Loucy (cell line): Measurements from ENCODE around the gene HBB.

Experiments
- CTCF ChIP-seq: fragments of 200-600 bp; sonication (generic); conservative IDR thresholded peaks from 2 replicates; pipeline ENCODE4 v1.5.1; 2014; ENCODE audit warnings: mild to moderate bottlenecking, antibody characterized with exemption, low read length
- EZH2phosphoT487 ChIP-seq: fragments of 200-600 bp; IDR thresholded peaks from 2 replicates; pipeline ENCODE4 v1.6.1; 2018; ENCODE audit warnings: antibody characterized with exemption, mild to moderate bottlenecking, moderate library complexity, borderline replicate concordance

- TF ChIP-seq CTCF: no peak
- no peak for TF ChIP-seq EZH2phosphoT487
These were observed 7.5 kb upstream of the HBB start, which contains the start of gene HBD for GRCh38 chr11:5234381-5234834.
